ENCODE measurements around the gene DEDD.

DNA sequence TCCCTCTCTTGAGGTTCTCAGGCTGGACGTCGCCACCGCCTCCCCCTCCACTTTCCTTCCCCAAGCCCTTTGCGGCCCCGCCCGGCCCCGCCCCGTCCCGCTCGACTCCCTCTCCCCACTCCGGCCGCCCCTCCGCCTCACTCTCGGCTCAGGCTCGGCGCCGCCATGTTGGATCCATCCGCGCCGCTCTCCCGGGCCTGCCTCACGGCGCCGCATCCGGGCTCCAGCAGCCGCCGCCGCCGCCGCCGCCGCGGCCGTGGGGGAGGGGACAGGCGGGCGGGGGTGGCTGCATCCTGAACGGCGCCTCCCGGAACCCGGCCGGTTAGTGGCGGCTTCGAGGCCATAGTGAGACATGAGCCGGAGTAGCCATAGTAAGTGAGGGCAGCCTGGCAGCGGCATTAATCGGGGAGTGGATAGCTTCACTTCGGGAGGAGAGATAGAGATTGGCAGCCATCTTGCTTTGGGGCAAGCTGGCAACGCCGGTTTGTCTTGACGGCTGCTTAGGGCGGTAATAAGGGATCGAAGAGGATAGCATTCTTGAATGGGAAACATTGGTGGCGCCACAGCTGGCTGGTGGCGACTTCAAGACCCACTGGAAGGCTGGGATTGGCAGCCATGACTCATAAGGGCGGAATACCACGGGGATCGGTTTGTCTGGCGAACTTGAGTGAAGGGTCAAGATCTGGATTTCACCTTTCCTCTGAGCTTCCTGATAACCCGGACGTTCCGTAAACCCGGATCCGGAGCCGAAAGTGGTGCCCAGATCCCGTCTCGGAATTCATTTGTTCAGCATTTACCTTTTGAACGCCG lies at the start of gene DEDD:
- TF ChIP-seq POLR2A (IDR thresholded peaks at IDR 0.05; ENCODE audit: borderline replicate concordance, extremely low read depth, insufficient read depth, insufficient read length): peak; percentile 31
- TF ChIP-seq, protein P1, sequence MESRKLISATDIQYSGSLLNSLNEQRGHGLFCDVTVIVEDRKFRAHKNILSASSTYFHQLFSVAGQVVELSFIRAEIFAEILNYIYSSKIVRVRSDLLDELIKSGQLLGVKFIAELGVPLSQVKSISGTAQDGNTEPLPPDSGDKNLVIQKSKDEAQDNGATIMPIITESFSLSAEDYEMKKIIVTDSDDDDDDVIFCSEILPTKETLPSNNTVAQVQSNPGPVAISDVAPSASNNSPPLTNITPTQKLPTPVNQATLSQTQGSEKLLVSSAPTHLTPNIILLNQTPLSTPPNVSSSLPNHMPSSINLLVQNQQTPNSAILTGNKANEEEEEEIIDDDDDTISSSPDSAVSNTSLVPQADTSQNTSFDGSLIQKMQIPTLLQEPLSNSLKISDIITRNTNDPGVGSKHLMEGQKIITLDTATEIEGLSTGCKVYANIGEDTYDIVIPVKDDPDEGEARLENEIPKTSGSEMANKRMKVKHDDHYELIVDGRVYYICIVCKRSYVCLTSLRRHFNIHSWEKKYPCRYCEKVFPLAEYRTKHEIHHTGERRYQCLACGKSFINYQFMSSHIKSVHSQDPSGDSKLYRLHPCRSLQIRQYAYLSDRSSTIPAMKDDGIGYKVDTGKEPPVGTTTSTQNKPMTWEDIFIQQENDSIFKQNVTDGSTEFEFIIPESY (IDR thresholded peaks at IDR 0.05; ENCODE audit: extremely low read depth, insufficient replicate concordance, low read length): peak; percentile 36
- TF ChIP-seq POLR2AphosphoS5 (IDR thresholded peaks at IDR 0.05; ENCODE audit: low read depth, low read length): peak; percentile 44
- no peak for TF ChIP-seq CTCF (IDR thresholded peaks at IDR 0.05 in 2 of 3, conservative IDR thresholded peaks at IDR 0.05 in 1 of 3; ENCODE audit: borderline replicate concordance in 1 of 3, insufficient read depth in 1 of 3, low read depth in 2 of 3, low read length in 2 of 3)
- no peak for TF ChIP-seq REST (IDR thresholded peaks at IDR 0.05; ENCODE audit: low read depth)
- TF ChIP-seq ZFX (IDR thresholded peaks at IDR 0.05): peak; percentile 60; the same call in 1 of the 2 replicates
- peak; percentile 97 for TF ChIP-seq YY1 (IDR thresholded peaks at IDR 0.05; ENCODE audit: extremely low read depth, insufficient replicate concordance, low read depth, low read length)
- TF ChIP-seq RAD21 (IDR thresholded peaks at IDR 0.05; ENCODE audit: low read depth): no peak
- peak; percentile 45; the same call in 1 of the 2 replicates for TF ChIP-seq JUND (IDR thresholded peaks at IDR 0.05)
- no peak for TF ChIP-seq ZNF274 (IDR thresholded peaks at IDR 0.05; ENCODE audit: low read depth, low read length)
- TF ChIP-seq EZH2phosphoT487 (IDR thresholded peaks at IDR 0.05; ENCODE audit: borderline replicate concordance): no peak
- peak; percentile 30 for TF ChIP-seq SP1 (IDR thresholded peaks at IDR 0.05; ENCODE audit: low read depth)

Data from HCT116 (cell line).